IMR-90 (cell line): ENCODE results near the gene PLCL2. TPM values are rescaled to one million over a fixed set of nuclear protein-coding genes. Genes with fewer than 3 reads are reported as not detected.

Experiments
- ATAC-seq: fragments of 200-7000 bp; cut with Tn5 transposase; 2 replicates; pipeline ENCODE4 v1.9.1; 2020; ENCODE audit warnings: low read depth, mild to moderate bottlenecking, moderate library complexity
- BruUV-seq: library from RNA; stranded (reverse); fragments of 400-500 nt; replicated peaks from 2 replicates; lab custom pipeline; 2021; lab: Mats Ljungman, UMichigan
- CTCF ChIA-PET: fragments of 300-600 bp; formaldehyde crosslinking; extraction: SDS; loops from one replicate; lab custom pipeline; 2021; ENCODE audit warnings: antibody characterized with exemption; lab: Yijun Ruan, JAX
- POLR2A ChIA-PET: fragments of 300-600 bp; sonication (Branson Sonifier 250); formaldehyde crosslinking; loops from one replicate; lab custom pipeline; 2022; ENCODE audit warnings: antibody characterized with exemption; ENCODE audit not compliant: unreplicated experiment; lab: Charles Lee
- DNase-seq: peaks from one replicate; pipeline ENCODE4 v3.0.0; 2013
- H2AFZ ChIP-seq: replicated peaks from 2 replicates; pipeline ENCODE3; 2013; ENCODE audit warnings: low read length, mild to moderate bottlenecking; ENCODE audit not compliant: poor library complexity
- H2AK5ac ChIP-seq: 2 replicates; pipeline ENCODE4 v1.6.1; 2013; ENCODE audit warnings: low read depth, low read length, inconsistent platforms
- H2AK9ac ChIP-seq: replicated peaks from 2 replicates; pipeline ENCODE3; 2013; ENCODE audit warnings: mild to moderate bottlenecking, low read depth, low read length, moderate library complexity; ENCODE audit not compliant: poor library complexity
- H2BK120ac ChIP-seq: 2 replicates; pipeline ENCODE4 v1.6.1; 2013; ENCODE audit warnings: low read depth, low read length, inconsistent platforms
- H2BK15ac ChIP-seq: 3 replicates; pipeline ENCODE4 v1.6.1; 2013; ENCODE audit warnings: low read depth, low read length, inconsistent platforms
- H2BK20ac ChIP-seq: 2 replicates; pipeline ENCODE4 v1.6.1; 2013; ENCODE audit warnings: low read depth, mild to moderate bottlenecking, inconsistent platforms, low read length, moderate library complexity
- H2BK5ac ChIP-seq: 2 replicates; pipeline ENCODE4 v1.6.1; 2013; ENCODE audit warnings: mild to moderate bottlenecking, low read depth, low read length, inconsistent platforms; ENCODE audit not compliant: poor library complexity, severe bottlenecking
- H3K14ac ChIP-seq: replicated peaks from 2 replicates; pipeline ENCODE4 v1.6.1; 2013; ENCODE audit warnings: low read depth, low read length, inconsistent platforms
- H3K18ac ChIP-seq: 2 replicates; pipeline ENCODE4 v1.6.1; 2013; ENCODE audit warnings: low read depth, low read length, control low read depth
- H3K23ac ChIP-seq: 2 replicates; pipeline ENCODE4 v1.6.1; 2013; ENCODE audit warnings: low read depth, low read length, inconsistent platforms
- H3K27ac ChIP-seq: 2 replicates; pipeline ENCODE4 v1.5.1; 2013; ENCODE audit warnings: mild to moderate bottlenecking, control low read depth, low read length; ENCODE audit not compliant: insufficient read depth
- H3K27me3 ChIP-seq: 2 replicates; pipeline ENCODE4 v1.6.1; 2013; ENCODE audit warnings: low read length; ENCODE audit not compliant: control insufficient read depth, insufficient read depth
- H3K36me3 ChIP-seq: 2 replicates; pipeline ENCODE4 v1.6.1; 2013; ENCODE audit warnings: low read length, mixed read lengths; ENCODE audit not compliant: control insufficient read depth, insufficient read depth
- H3K4ac ChIP-seq: 2 replicates; pipeline ENCODE4 v1.6.1; 2013; ENCODE audit warnings: low read depth, low read length, inconsistent platforms
- H3K4me1 ChIP-seq: 2 replicates; pipeline ENCODE4 v1.6.1; 2013; ENCODE audit warnings: low read length, mixed read lengths; ENCODE audit not compliant: control insufficient read depth, insufficient read depth
- H3K4me2 ChIP-seq: 2 replicates; pipeline ENCODE4 v1.6.1; 2013; ENCODE audit warnings: low read depth, mild to moderate bottlenecking, control low read depth, low read length, moderate library complexity
- H3K4me3 ChIP-seq: 2 replicates; pipeline ENCODE4 v1.5.1; 2013; ENCODE audit warnings: low read depth, mild to moderate bottlenecking, control low read depth, low read length, moderate library complexity; ENCODE audit not compliant: insufficient read depth
- H3K56ac ChIP-seq: 2 replicates; pipeline ENCODE4 v1.6.1; 2013; ENCODE audit warnings: low read length, inconsistent platforms; ENCODE audit not compliant: insufficient read depth; ENCODE audit errors: extremely low read depth
- H3K79me1 ChIP-seq, 2 experiments: 2 replicates each; pipeline ENCODE4 v1.6.1; 2013; ENCODE audit warnings: low read length in 2 of 2, inconsistent platforms in 1 of 2, low read depth in 1 of 2
- H3K9ac ChIP-seq: 2 replicates; pipeline ENCODE4 v1.6.1; 2013; ENCODE audit warnings: low read depth, low read length, control low read depth
- H3K9me1 ChIP-seq: 2 replicates; pipeline ENCODE4 v1.6.1; 2013; ENCODE audit warnings: low read length, inconsistent platforms; ENCODE audit not compliant: insufficient read depth
- H3K9me3 ChIP-seq: 2 replicates; pipeline ENCODE4 v1.6.1; 2013; ENCODE audit warnings: low read length; ENCODE audit not compliant: control insufficient read depth, insufficient read depth
- H4K20me1 ChIP-seq: 2 replicates; pipeline ENCODE4 v1.6.1; 2013; ENCODE audit warnings: low read length, inconsistent platforms; ENCODE audit not compliant: insufficient read depth
- H4K5ac ChIP-seq: 2 replicates; pipeline ENCODE4 v1.6.1; 2013; ENCODE audit warnings: mild to moderate bottlenecking, low read depth, low read length, control low read depth
- H4K8ac ChIP-seq, 2 experiments: 2 replicates each; pipeline ENCODE4 v1.6.1; 2013; ENCODE audit warnings: low read depth in 2 of 2, low read length in 2 of 2, control low read depth in 1 of 2, inconsistent platforms in 1 of 2
- H4K91ac ChIP-seq: 2 replicates; pipeline ENCODE4 v1.6.1; 2013; ENCODE audit warnings: low read depth, low read length, inconsistent platforms; ENCODE audit not compliant: insufficient read depth
- BHLHE40 ChIP-seq: fragments of 150-350 bp; IDR thresholded peaks from 2 replicates; pipeline ENCODE4 v1.6.1; 2016; ENCODE audit warnings: mild to moderate bottlenecking, low read depth, low read length
- CEBPB ChIP-seq: IDR thresholded peaks from 2 replicates; pipeline ENCODE4 v1.6.1; 2012; ENCODE audit warnings: low read depth, low read length, improper control_type of control experiment
- CHD1 ChIP-seq: IDR thresholded peaks from 2 replicates; pipeline ENCODE4 v1.6.1; 2012; ENCODE audit warnings: low read depth, low read length, improper control_type of control experiment
- FOS ChIP-seq: fragments of 150-350 bp; IDR thresholded peaks from 2 replicates; pipeline ENCODE4 v1.6.1; 2016; ENCODE audit warnings: low read depth, low read length
- MAFK ChIP-seq: IDR thresholded peaks from 2 replicates; pipeline ENCODE4 v1.6.1; 2012; ENCODE audit warnings: low read depth, low read length, improper control_type of control experiment
- MAZ ChIP-seq: IDR thresholded peaks from 2 replicates; pipeline ENCODE4 v1.6.1; 2012; ENCODE audit warnings: low read depth, mild to moderate bottlenecking, low read length, improper control_type of control experiment, moderate library complexity, borderline replicate concordance
- MXI1 ChIP-seq: IDR thresholded peaks from 2 replicates; pipeline ENCODE4 v1.6.1; 2012; ENCODE audit warnings: low read depth, mild to moderate bottlenecking, low read length, moderate library complexity, borderline replicate concordance
- NFE2L2 ChIP-seq: fragments of 150-350 bp; IDR thresholded peaks from 2 replicates; pipeline ENCODE4 v1.6.1; 2016; ENCODE audit warnings: low read depth, mild to moderate bottlenecking, low read length
- POLR2A ChIP-seq: IDR thresholded peaks from 2 replicates; pipeline ENCODE4 v1.6.1; 2012; ENCODE audit warnings: mild to moderate bottlenecking, low read depth, low read length
- RAD21 ChIP-seq: IDR thresholded peaks from 2 replicates; pipeline ENCODE4 v1.6.1; 2012; ENCODE audit warnings: low read length, improper control_type of control experiment
- RCOR1 ChIP-seq: IDR thresholded peaks from 2 replicates; pipeline ENCODE4 v1.6.1; 2012; ENCODE audit warnings: mild to moderate bottlenecking, low read length, improper control_type of control experiment; ENCODE audit not compliant: insufficient replicate concordance
- RFX5 ChIP-seq: IDR thresholded peaks from 2 replicates; pipeline ENCODE4 v1.8.0; 2012; ENCODE audit warnings: low read depth, mild to moderate bottlenecking, low read length, moderate library complexity
- SMC3 ChIP-seq: fragments of 150-350 bp; IDR thresholded peaks from 2 replicates; pipeline ENCODE4 v1.6.1; 2016; ENCODE audit warnings: low read depth, mild to moderate bottlenecking, antibody characterized with exemption, low read length, moderate library complexity
- WGBS, 2 experiments: methylation state at CpG; one replicate each; pipeline versions ENCODE4 v1.1.5 to v1.1.7; 2013; ENCODE audit warnings: missing lambda C conversion rate in 2 of 2; ENCODE audit not compliant: insufficient read length in 1 of 2; ENCODE audit errors: extremely low coverage in 2 of 2; 5-methylcytosine and 5-hydroxymethylcytosine counted together
- dilution Hi-C: fragments of 300-500 bp; cut with HindIII; formaldehyde crosslinking; loops from one replicate; pipeline ENCODE4 v1.14.3; 2018; ENCODE audit warnings: low sequenced_read_pairs; ENCODE audit not compliant: unreplicated experiment
- in situ Hi-C: fragments of 300-500 bp; cut with MboI; formaldehyde crosslinking; loops from 3 replicates; pipeline ENCODE4 v1.14.3; 2019; ENCODE audit warnings: low sequenced_read_pairs, inconsistent platforms, mixed read lengths
- intact Hi-C: fragments of 100-400 bp; cut with micrococcal nuclease; formaldehyde crosslinking; loops from 2 replicates; pipeline ENCODE4 v1.10.0; 2022
- polyA plus RNA-seq, 3 experiments: library from polyadenylated mRNA; depleted of rRNA; stranded (reverse); fragments of >200 nt; gene quantifications; 2 replicates each; pipeline ENCODE4 v1.2.3, GENCODE V29; 2012; ENCODE audit warnings: low replicate concordance in 1 of 3
- total RNA-seq: library from RNA; depleted of rRNA; stranded (reverse); fragments of >200 nt; gene quantifications from 2 replicates; pipeline ENCODE4 v1.2.3, GENCODE V29; 2012
- TF ChIP-seq, protein P1 (sequence below): conservative IDR thresholded peaks from 2 replicates; pipeline ENCODE4 v1.5.1; 2012; ENCODE audit warnings: mild to moderate bottlenecking, low read depth, low read length, improper control_type of control experiment
- TF ChIP-seq, protein P2 (sequence below): fragments of 150-350 bp; IDR thresholded peaks from 2 replicates; pipeline ENCODE4 v1.6.1; 2016; ENCODE audit warnings: low read depth, mild to moderate bottlenecking, low read length, moderate library complexity, borderline replicate concordance
- TF ChIP-seq, protein P3 (sequence below): fragments of 150-350 bp; IDR thresholded peaks from 2 replicates; pipeline ENCODE4 v1.6.1; 2017; ENCODE audit warnings: mild to moderate bottlenecking, antibody characterized with exemption, low read length, low read depth

Gene PLCL2
- total and polyA plus RNA-seq, 2 of the 4 experiments (the other 2 are of a cell fraction), result 0.92 to 3.8 TPM

DNA sequence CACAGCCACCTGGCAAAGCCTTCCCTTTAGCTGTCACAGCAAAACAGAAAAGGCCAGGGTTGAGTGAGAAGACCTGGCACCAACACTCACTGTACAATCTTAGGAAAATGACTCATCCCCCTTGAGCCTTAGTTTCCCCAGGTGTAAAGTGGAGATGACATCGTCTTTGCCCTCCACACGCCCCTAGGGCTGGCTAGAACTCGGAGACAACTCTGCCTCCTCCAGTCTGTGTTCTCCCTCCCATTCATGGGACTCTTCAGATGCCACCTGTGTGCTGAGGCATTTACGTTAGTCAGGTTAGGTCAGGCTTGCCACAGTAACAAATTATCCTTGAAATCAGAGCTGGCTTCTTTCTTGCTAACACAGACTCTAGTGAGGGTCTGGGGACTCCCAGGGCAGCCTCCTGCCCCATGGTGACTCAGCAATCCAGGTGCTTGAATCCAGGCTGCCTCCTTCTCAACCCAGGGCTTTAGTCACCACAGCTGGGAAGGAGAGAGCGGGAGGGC lies 252.6 kb downstream of the PLCL2 start:
- DNase-seq (no peak), ATAC-seq (no peak)
- Histone ChIP-seq H4K5ac (no peak overlapping the region), H2BK120ac (no peak overlapping the region), H4K91ac (no peak overlapping the region), H3K18ac (no peak overlapping the region), H3K9ac (no peak overlapping the region), H3K36me3 (no peaks in the 10 kb centered on the region), H3K9me3 (no peaks in the 10 kb centered on the region), H3K14ac (no peak overlapping the region), H3K79me1 (no peaks in the 10 kb centered on the region), H3K56ac (no peak overlapping the region), H2AFZ (peak overlapping the region; percentile 21), H2AK5ac (no peak overlapping the region), H3K4ac (no peak overlapping the region), H3K9me1 (no peaks in the 10 kb centered on the region), H3K4me1 (no peaks in the 10 kb centered on the region), H3K27ac (no peak overlapping the region), H3K23ac (no peak overlapping the region), H4K8ac (no peak overlapping the region), H4K20me1 (no peaks in the 10 kb centered on the region), H2BK5ac (no peak overlapping the region), H3K4me2 (no peak overlapping the region), H2BK20ac (no peak overlapping the region), H2AK9ac (no peak overlapping the region), H2BK15ac (no peak overlapping the region), H3K4me3 (no peak overlapping the region), H3K27me3 (peaks cover 8% of the 10 kb centered on the region)
- ChIA-PET POLR2A (no interaction called here), CTCF (no interaction called here)
- no TSS peak for BruUV-seq
- intact Hi-C loops, result no loop called here
- dilution Hi-C loops, result no loop called here
- TF ChIP-seq FOS, result no peak
- no peak for TF ChIP-seq BHLHE40
- no peak for TF ChIP-seq CHD1
- TF ChIP-seq CEBPB, result no peak
- TF ChIP-seq POLR2A, result no peak
- TF ChIP-seq MAFK, result no peak
- TF ChIP-seq, protein P1, sequence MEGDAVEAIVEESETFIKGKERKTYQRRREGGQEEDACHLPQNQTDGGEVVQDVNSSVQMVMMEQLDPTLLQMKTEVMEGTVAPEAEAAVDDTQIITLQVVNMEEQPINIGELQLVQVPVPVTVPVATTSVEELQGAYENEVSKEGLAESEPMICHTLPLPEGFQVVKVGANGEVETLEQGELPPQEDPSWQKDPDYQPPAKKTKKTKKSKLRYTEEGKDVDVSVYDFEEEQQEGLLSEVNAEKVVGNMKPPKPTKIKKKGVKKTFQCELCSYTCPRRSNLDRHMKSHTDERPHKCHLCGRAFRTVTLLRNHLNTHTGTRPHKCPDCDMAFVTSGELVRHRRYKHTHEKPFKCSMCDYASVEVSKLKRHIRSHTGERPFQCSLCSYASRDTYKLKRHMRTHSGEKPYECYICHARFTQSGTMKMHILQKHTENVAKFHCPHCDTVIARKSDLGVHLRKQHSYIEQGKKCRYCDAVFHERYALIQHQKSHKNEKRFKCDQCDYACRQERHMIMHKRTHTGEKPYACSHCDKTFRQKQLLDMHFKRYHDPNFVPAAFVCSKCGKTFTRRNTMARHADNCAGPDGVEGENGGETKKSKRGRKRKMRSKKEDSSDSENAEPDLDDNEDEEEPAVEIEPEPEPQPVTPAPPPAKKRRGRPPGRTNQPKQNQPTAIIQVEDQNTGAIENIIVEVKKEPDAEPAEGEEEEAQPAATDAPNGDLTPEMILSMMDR, result no peak
- TF ChIP-seq MAZ, result no peak
- TF ChIP-seq RFX5, result no peak
- TF ChIP-seq, protein P2, sequence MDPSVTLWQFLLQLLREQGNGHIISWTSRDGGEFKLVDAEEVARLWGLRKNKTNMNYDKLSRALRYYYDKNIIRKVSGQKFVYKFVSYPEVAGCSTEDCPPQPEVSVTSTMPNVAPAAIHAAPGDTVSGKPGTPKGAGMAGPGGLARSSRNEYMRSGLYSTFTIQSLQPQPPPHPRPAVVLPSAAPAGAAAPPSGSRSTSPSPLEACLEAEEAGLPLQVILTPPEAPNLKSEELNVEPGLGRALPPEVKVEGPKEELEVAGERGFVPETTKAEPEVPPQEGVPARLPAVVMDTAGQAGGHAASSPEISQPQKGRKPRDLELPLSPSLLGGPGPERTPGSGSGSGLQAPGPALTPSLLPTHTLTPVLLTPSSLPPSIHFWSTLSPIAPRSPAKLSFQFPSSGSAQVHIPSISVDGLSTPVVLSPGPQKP, result no peak
- TF ChIP-seq RCOR1, result no peak
- no peak for TF ChIP-seq NFE2L2
- no peak for TF ChIP-seq SMC3
- TF ChIP-seq MXI1, result no peak
- no peak for TF ChIP-seq RAD21
- TF ChIP-seq, protein P3, sequence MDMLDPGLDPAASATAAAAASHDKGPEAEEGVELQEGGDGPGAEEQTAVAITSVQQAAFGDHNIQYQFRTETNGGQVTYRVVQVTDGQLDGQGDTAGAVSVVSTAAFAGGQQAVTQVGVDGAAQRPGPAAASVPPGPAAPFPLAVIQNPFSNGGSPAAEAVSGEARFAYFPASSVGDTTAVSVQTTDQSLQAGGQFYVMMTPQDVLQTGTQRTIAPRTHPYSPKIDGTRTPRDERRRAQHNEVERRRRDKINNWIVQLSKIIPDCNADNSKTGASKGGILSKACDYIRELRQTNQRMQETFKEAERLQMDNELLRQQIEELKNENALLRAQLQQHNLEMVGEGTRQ, result no peak
- WGBS, 2 experiments, result 18% methylated on average over 2 of the region's 5 CpGs; no CpG with 5 or more reads in 1 of the 2 experiments
- in situ Hi-C loops, result no loop called here
